Neural cell (in vitro differentiated cells): ENCODE measurements around the gene ICE1. TPM values are rescaled to one million over a fixed set of nuclear protein-coding genes. Genes with fewer than 3 reads are reported as not detected.
A peak's percentile ranks its signal among the peaks of the same experiment; 100 is the strongest.

Source experiments
- H2AFZ ChIP-seq: fragments of 200-600, 300-800 bp; sonication (generic), shearing (Covaris generic); 2 replicates; pipeline ENCODE4 v1.6.0; 2014; ENCODE audit warnings: low read depth, mild to moderate bottlenecking, antibody characterized with exemption, low read length, moderate library complexity
- H3F3A ChIP-seq: fragments of 200-600 bp; shearing (Covaris generic); 2 replicates; pipeline ENCODE4 v1.6.1; 2016; ENCODE audit warnings: mild to moderate bottlenecking, moderate library complexity, mixed read lengths, antibody characterized with exemption, low read length; ENCODE audit not compliant: insufficient read depth, poor library complexity, severe bottlenecking
- H3K27ac ChIP-seq: fragments of 200-600, 300-800 bp; sonication (generic), shearing (Covaris generic); 2 replicates; pipeline ENCODE4 v1.5.1; 2014; ENCODE audit warnings: mild to moderate bottlenecking, low read length, moderate library complexity
- H3K27me3 ChIP-seq: fragments of 300-800, 200-600 bp; sonication (generic), shearing (Covaris generic); 2 replicates; pipeline ENCODE4 v1.6.0; 2014; ENCODE audit warnings: mild to moderate bottlenecking, low read depth, low read length, moderate library complexity; ENCODE audit not compliant: insufficient read depth
- H3K36me3 ChIP-seq: fragments of 300-800, 200-600 bp; sonication (generic), shearing (Covaris generic); 2 replicates; pipeline ENCODE4 v1.5.1; 2014; ENCODE audit warnings: mild to moderate bottlenecking, antibody characterized with exemption, low read length, moderate library complexity; ENCODE audit not compliant: insufficient read depth
- H3K4me2 ChIP-seq: fragments of 300-800, 200-600 bp; sonication (generic), shearing (Covaris generic); 2 replicates; pipeline ENCODE4 v1.6.0; 2014; ENCODE audit warnings: mild to moderate bottlenecking, low read length
- H3K4me3 ChIP-seq: fragments of 300-800, 200-600 bp; sonication (generic), shearing (Covaris generic); 2 replicates; pipeline ENCODE4 v1.5.1; 2014; ENCODE audit warnings: mild to moderate bottlenecking, low read length, moderate library complexity
- H3K79me2 ChIP-seq: fragments of 200-600 bp; shearing (Covaris generic); replicated peaks from 2 replicates; pipeline ENCODE4 v1.6.0; 2014; ENCODE audit warnings: mild to moderate bottlenecking, low read length, moderate library complexity; ENCODE audit not compliant: insufficient read depth
- H3K9ac ChIP-seq: fragments of 300-800, 200-600 bp; sonication (generic), shearing (Covaris generic); 2 replicates; pipeline ENCODE4 v1.6.1; 2016; ENCODE audit warnings: mild to moderate bottlenecking, low read length, mixed read lengths
- H3K9me2 ChIP-seq: fragments of 200-600 bp; shearing (Covaris generic); 2 replicates; pipeline ENCODE4 v1.6.1; 2016; ENCODE audit warnings: mild to moderate bottlenecking, low read length, mixed read lengths; ENCODE audit not compliant: insufficient read depth
- H3K9me3 ChIP-seq: fragments of 200-600, 300-800 bp; sonication (generic), shearing (Covaris generic); 2 replicates; pipeline ENCODE4 v1.6.1; 2016; ENCODE audit warnings: mild to moderate bottlenecking, mixed run types, low read length, moderate library complexity, mixed read lengths
- H4K20me1 ChIP-seq: fragments of 200-600 bp; shearing (Covaris generic); 2 replicates; pipeline ENCODE4 v1.6.1; 2016; ENCODE audit warnings: mild to moderate bottlenecking, mixed run types; ENCODE audit not compliant: insufficient read depth
- CTCF ChIP-seq: fragments of 450-650 bp; IDR thresholded peaks from 2 replicates; pipeline ENCODE4 v1.5.1; 2014; ENCODE audit warnings: antibody characterized with exemption, mild to moderate bottlenecking, moderate library complexity; ENCODE audit not compliant: poor library complexity, severe bottlenecking
- EP300 ChIP-seq: fragments of 450-650 bp; conservative IDR thresholded peaks from 2 replicates; pipeline ENCODE4 v1.6.1; 2014; ENCODE audit warnings: antibody characterized with exemption, mild to moderate bottlenecking, moderate library complexity; ENCODE audit not compliant: poor library complexity, severe bottlenecking
- EZH2 ChIP-seq: fragments of 200-600, 300-800 bp; shearing (Covaris generic), sonication (generic); IDR thresholded peaks from 2 replicates; pipeline ENCODE4 v1.6.1; 2014; ENCODE audit warnings: antibody characterized with exemption, low read length, borderline replicate concordance, mild to moderate bottlenecking; ENCODE audit not compliant: insufficient read depth, poor library complexity, severe bottlenecking
- MXI1 ChIP-seq: fragments of 450-650 bp; conservative IDR thresholded peaks from 2 replicates; pipeline ENCODE4 v1.6.1; 2014; ENCODE audit warnings: antibody characterized with exemption, mild to moderate bottlenecking; ENCODE audit not compliant: poor library complexity, severe bottlenecking
- POLR2AphosphoS5 ChIP-seq: IDR thresholded peaks from 2 replicates; pipeline ENCODE4 v1.6.1; 2012
- RAD21 ChIP-seq: fragments of 450-650 bp; conservative IDR thresholded peaks from 2 replicates; pipeline ENCODE4 v1.6.1; 2014; ENCODE audit warnings: antibody characterized with exemption, mild to moderate bottlenecking, moderate library complexity
- SMC3 ChIP-seq: fragments of 450-650 bp; conservative IDR thresholded peaks from 2 replicates; pipeline ENCODE4 v1.6.1; 2014; ENCODE audit warnings: antibody characterized with exemption, mild to moderate bottlenecking, moderate library complexity; ENCODE audit not compliant: poor library complexity
- TAF1 ChIP-seq: IDR thresholded peaks from 2 replicates; pipeline ENCODE4 v1.6.1; 2012; ENCODE audit warnings: low read depth
- polyA plus RNA-seq: library from polyadenylated mRNA; depleted of rRNA; stranded (reverse); fragments of >200 nt; gene quantifications from 2 replicates; pipeline ENCODE4 v1.2.3, GENCODE V29; 2014
- TF ChIP-seq, protein P1 (sequence below): IDR thresholded peaks from 2 replicates; pipeline ENCODE4 v1.6.1; 2012; ENCODE audit warnings: borderline replicate concordance

The ICE1 gene
- polyA plus RNA-seq, 1 donor from 2014 or later = 22.1 TPM

DNA sequence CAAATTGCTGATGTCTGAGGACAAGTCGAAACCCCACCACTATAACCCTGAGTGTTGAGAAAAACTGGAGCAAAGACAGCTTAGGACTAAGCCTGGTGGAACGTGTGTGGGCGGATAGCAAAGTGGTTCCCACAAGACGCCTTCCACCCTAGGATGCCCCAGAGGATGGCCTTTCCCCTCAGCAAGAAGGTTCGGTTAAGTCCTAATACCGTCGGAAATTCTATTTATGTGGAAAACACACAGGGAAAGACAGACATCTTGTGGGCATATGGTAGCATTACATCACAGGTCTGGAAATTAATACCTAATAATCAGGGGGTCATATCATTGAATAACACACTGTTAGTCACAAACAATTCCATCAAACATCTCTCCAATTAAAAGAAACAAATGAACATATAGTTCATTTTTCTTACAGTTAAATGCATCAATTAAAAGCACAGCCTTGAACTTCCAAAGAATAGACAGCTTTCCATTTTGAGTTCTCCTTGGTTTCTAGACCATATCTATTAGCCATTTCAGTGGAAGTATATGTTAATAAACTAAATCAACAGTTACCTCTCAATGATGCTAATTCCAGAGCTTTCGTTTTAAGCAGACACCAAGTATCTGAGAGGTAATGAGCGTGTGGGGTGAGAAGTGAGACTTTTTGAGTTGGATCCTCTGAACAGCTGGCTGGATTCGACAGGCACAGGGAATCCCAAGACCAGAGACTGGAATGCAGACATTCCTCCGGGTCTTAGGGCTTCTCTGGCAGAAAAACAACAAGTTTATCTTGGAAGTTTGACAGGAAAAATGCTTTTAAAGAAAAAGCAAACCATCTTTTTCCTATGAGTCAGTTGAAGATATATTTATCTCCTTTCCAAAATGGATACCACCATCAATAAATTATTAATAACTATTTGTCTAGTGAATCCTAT lies 2.9 kb upstream of the ICE1 start:
- Histone ChIP-seq H3K9me3 (no peaks in the 10 kb centered on the region), H2AFZ (no peak overlapping the region), H3K4me3 (peak overlapping the region; percentile 2), H3K4me2 (no peak overlapping the region), H3K27ac (no peak overlapping the region), H3K27me3 (no peaks in the 10 kb centered on the region), H3F3A (no peaks in the 10 kb centered on the region), H3K36me3 (no peaks in the 10 kb centered on the region), H3K9ac (no peak overlapping the region), H3K79me2 (peaks cover 18% of the 10 kb centered on the region), H3K9me2 (no peaks in the 10 kb centered on the region), H4K20me1 (no peaks in the 10 kb centered on the region)
- no peak for TF ChIP-seq POLR2AphosphoS5
- TF ChIP-seq RAD21 = peak; percentile 98
- TF ChIP-seq EZH2 = no peak
- TF ChIP-seq EP300 = no peak
- no peak for TF ChIP-seq TAF1
- TF ChIP-seq SMC3 = peak; percentile 99
- peak; percentile 97 for TF ChIP-seq CTCF
- TF ChIP-seq, protein P1, sequence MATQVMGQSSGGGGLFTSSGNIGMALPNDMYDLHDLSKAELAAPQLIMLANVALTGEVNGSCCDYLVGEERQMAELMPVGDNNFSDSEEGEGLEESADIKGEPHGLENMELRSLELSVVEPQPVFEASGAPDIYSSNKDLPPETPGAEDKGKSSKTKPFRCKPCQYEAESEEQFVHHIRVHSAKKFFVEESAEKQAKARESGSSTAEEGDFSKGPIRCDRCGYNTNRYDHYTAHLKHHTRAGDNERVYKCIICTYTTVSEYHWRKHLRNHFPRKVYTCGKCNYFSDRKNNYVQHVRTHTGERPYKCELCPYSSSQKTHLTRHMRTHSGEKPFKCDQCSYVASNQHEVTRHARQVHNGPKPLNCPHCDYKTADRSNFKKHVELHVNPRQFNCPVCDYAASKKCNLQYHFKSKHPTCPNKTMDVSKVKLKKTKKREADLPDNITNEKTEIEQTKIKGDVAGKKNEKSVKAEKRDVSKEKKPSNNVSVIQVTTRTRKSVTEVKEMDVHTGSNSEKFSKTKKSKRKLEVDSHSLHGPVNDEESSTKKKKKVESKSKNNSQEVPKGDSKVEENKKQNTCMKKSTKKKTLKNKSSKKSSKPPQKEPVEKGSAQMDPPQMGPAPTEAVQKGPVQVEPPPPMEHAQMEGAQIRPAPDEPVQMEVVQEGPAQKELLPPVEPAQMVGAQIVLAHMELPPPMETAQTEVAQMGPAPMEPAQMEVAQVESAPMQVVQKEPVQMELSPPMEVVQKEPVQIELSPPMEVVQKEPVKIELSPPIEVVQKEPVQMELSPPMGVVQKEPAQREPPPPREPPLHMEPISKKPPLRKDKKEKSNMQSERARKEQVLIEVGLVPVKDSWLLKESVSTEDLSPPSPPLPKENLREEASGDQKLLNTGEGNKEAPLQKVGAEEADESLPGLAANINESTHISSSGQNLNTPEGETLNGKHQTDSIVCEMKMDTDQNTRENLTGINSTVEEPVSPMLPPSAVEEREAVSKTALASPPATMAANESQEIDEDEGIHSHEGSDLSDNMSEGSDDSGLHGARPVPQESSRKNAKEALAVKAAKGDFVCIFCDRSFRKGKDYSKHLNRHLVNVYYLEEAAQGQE = no peak
- no peak for TF ChIP-seq MXI1

- no peak overlapping the region for H3K27ac ChIP-seq
- H3K4me3 ChIP-seq = no peak overlapping the region
- no peaks in the 10 kb centered on the region for H3K27me3 ChIP-seq
- no peaks in the 10 kb centered on the region for H3K9me3 ChIP-seq
- no peaks in the 10 kb centered on the region for H3K9me2 ChIP-seq
- H3K79me2 ChIP-seq = peaks cover 25% of the 10 kb centered on the region
- no peak overlapping the region for H3K9ac ChIP-seq
- H3K4me2 ChIP-seq = no peak overlapping the region
- H3F3A ChIP-seq = no peaks in the 10 kb centered on the region
- TF ChIP-seq POLR2AphosphoS5 (no peak), EP300 (no peak), RAD21 (no peak), TAF1 (no peak), MXI1 (no peak), SMC3 (no peak), CTCF (no peak), EZH2 (no peak)
- TF ChIP-seq, protein P1 = no peak
- H2AFZ ChIP-seq = no peak overlapping the region
- no peaks in the 10 kb centered on the region for H4K20me1 ChIP-seq
- no peaks in the 10 kb centered on the region for H3K36me3 ChIP-seq
Measured at GRCh38 chr5:5420251-5420650, 2.2 kb upstream of the ICE1 start.
